ENCODE results near the gene ARHGAP27.
A peak's percentile ranks its signal among the peaks of the same experiment; 100 is the strongest.

Gene ARHGAP27

GRCh38 chr17:45403906-45404490 is 28.7 kb downstream of the ARHGAP27 start:
- Histone ChIP-seq H3K4me1 (no peaks in the 10 kb centered on the region), H3K27me3 (ENCODE audit: low read depth) (no peaks in the 10 kb centered on the region), H3K4me3 (no peak overlapping the region), H3K36me3 (replicated peaks) (no peaks in the 10 kb centered on the region), H3K9me3 (no peaks in the 10 kb centered on the region)
- DNase-seq (ENCODE audit: low spot score in 2 of 2): no peak
- in situ Hi-C loops (cut with MboI; ENCODE audit: low sequenced_read_pairs): no loop called here

- DNase-seq (ENCODE audit: low spot score in 2 of 2): no peak
- no peak overlapping the region for H3K4me3 ChIP-seq
- no peaks in the 10 kb centered on the region for H3K4me1 ChIP-seq
- no peaks in the 10 kb centered on the region for H3K9me3 ChIP-seq
- no peaks in the 10 kb centered on the region for H3K36me3 ChIP-seq (replicated peaks)
- H3K27me3 ChIP-seq (ENCODE audit: low read depth): no peaks in the 10 kb centered on the region
- in situ Hi-C loops (cut with MboI; ENCODE audit: low sequenced_read_pairs): no loop called here
Observed at GRCh38 chr17:45402916-45403315, 29.8 kb downstream of the ARHGAP27 start.

- H3K9me3 ChIP-seq: no peaks in the 10 kb centered on the region
- in situ Hi-C loops (cut with MboI; ENCODE audit: low sequenced_read_pairs): no loop called here
- H3K4me3 ChIP-seq: no peak overlapping the region
- no peak for DNase-seq (ENCODE audit: low spot score in 2 of 2)
- no peaks in the 10 kb centered on the region for H3K36me3 ChIP-seq (replicated peaks)
- no peaks in the 10 kb centered on the region for H3K27me3 ChIP-seq (ENCODE audit: low read depth)
- H3K4me1 ChIP-seq: no peaks in the 10 kb centered on the region
Observed at GRCh38 chr17:45398800-45399199, 33.9 kb downstream of the ARHGAP27 start.

- Histone ChIP-seq H3K27me3 (ENCODE audit: low read depth) (no peaks in the 10 kb centered on the region), H3K9me3 (no peaks in the 10 kb centered on the region), H3K36me3 (replicated peaks) (no peaks in the 10 kb centered on the region), H3K4me3 (no peak overlapping the region), H3K4me1 (no peaks in the 10 kb centered on the region)
- DNase-seq (ENCODE audit: low spot score in 2 of 2): no peak
- in situ Hi-C loops (cut with MboI; ENCODE audit: low sequenced_read_pairs): no loop called here
Observed at GRCh38 chr17:45397796-45398195, 34.9 kb downstream of the ARHGAP27 start.

- no peaks in the 10 kb centered on the region for H3K27me3 ChIP-seq (ENCODE audit: low read depth)
- no peaks in the 10 kb centered on the region for H3K36me3 ChIP-seq (replicated peaks)
- in situ Hi-C loops (cut with MboI; ENCODE audit: low sequenced_read_pairs): no loop called here
- H3K9me3 ChIP-seq: no peaks in the 10 kb centered on the region
- no peak for DNase-seq (ENCODE audit: low spot score in 2 of 2)
- no peaks in the 10 kb centered on the region for H3K4me1 ChIP-seq
- no peak overlapping the region for H3K4me3 ChIP-seq
Observed at GRCh38 chr17:45396496-45397205, 36.0 kb downstream of the ARHGAP27 start.

- Histone ChIP-seq H3K4me1 (no peaks in the 10 kb centered on the region), H3K9me3 (no peaks in the 10 kb centered on the region), H3K4me3 (no peak overlapping the region), H3K27me3 (ENCODE audit: low read depth) (no peaks in the 10 kb centered on the region), H3K36me3 (replicated peaks) (no peaks in the 10 kb centered on the region)
- DNase-seq (ENCODE audit: low spot score in 2 of 2): no peak
- in situ Hi-C loops (cut with MboI; ENCODE audit: low sequenced_read_pairs): no loop called here
Observed at GRCh38 chr17:45395569-45396415, 36.9 kb downstream of the ARHGAP27 start.

- H3K4me3 ChIP-seq: no peak overlapping the region
- H3K36me3 ChIP-seq (replicated peaks): no peaks in the 10 kb centered on the region
- peak; percentile 62 to 85 for DNase-seq (ENCODE audit: low spot score in 2 of 2)
- no peaks in the 10 kb centered on the region; the same call in 1 of the 2 replicates for H3K27me3 ChIP-seq (ENCODE audit: low read depth)
- in situ Hi-C loops (cut with MboI; ENCODE audit: low sequenced_read_pairs): no loop called here
- H3K4me1 ChIP-seq: no peaks in the 10 kb centered on the region
- no peaks in the 10 kb centered on the region for H3K9me3 ChIP-seq
Observed at GRCh38 chr17:45394913-45395568, 37.6 kb downstream of the ARHGAP27 start.

- in situ Hi-C loops (cut with MboI; ENCODE audit: low sequenced_read_pairs): no loop called here
- no peaks in the 10 kb centered on the region for H3K36me3 ChIP-seq (replicated peaks)
- no peaks in the 10 kb centered on the region for H3K4me1 ChIP-seq
- no peaks in the 10 kb centered on the region for H3K9me3 ChIP-seq
- no peak for DNase-seq (ENCODE audit: low spot score in 2 of 2)
- H3K27me3 ChIP-seq (ENCODE audit: low read depth): peaks cover 4% of the 10 kb centered on the region
- H3K4me3 ChIP-seq: no peak overlapping the region
Observed at GRCh38 chr17:45394564-45394912, 38.1 kb downstream of the ARHGAP27 start.

GRCh38 chr17:45394091-45394490 is 38.6 kb downstream of the ARHGAP27 start:
- Histone ChIP-seq H3K4me1 (no peaks in the 10 kb centered on the region), H3K27me3 (ENCODE audit: low read depth) (peaks cover 6% of the 10 kb centered on the region), H3K9me3 (no peaks in the 10 kb centered on the region), H3K4me3 (no peak overlapping the region), H3K36me3 (replicated peaks) (no peaks in the 10 kb centered on the region)
- DNase-seq (ENCODE audit: low spot score in 2 of 2): no peak
- in situ Hi-C loops (cut with MboI; ENCODE audit: low sequenced_read_pairs): no loop called here

- Histone ChIP-seq H3K4me3 (no peak overlapping the region), H3K9me3 (no peaks in the 10 kb centered on the region), H3K27me3 (ENCODE audit: low read depth) (peaks cover 8% of the 10 kb centered on the region), H3K36me3 (replicated peaks) (no peaks in the 10 kb centered on the region), H3K4me1 (no peaks in the 10 kb centered on the region)
- in situ Hi-C loops (cut with MboI; ENCODE audit: low sequenced_read_pairs): no loop called here
- no peak for DNase-seq (ENCODE audit: low spot score in 2 of 2)
Observed at GRCh38 chr17:45393411-45393810, 39.3 kb downstream of the ARHGAP27 start.

- Histone ChIP-seq H3K27me3 (ENCODE audit: low read depth) (peaks cover 9% of the 10 kb centered on the region), H3K4me3 (no peak overlapping the region), H3K36me3 (replicated peaks) (no peaks in the 10 kb centered on the region), H3K9me3 (no peaks in the 10 kb centered on the region), H3K4me1 (no peaks in the 10 kb centered on the region)
- in situ Hi-C loops (cut with MboI; ENCODE audit: low sequenced_read_pairs): no loop called here
- no peak for DNase-seq (ENCODE audit: low spot score in 2 of 2)
Observed at GRCh38 chr17:45391918-45392317, 40.8 kb downstream of the ARHGAP27 start.

GRCh38 chr17:45391291-45391690 is 41.4 kb downstream of the ARHGAP27 start:
- H3K4me1 ChIP-seq: no peaks in the 10 kb centered on the region
- in situ Hi-C loops (cut with MboI; ENCODE audit: low sequenced_read_pairs): no loop called here
- DNase-seq (ENCODE audit: low spot score in 2 of 2): no peak

GRCh38 chr17:45389354-45389753 is 43.3 kb downstream of the ARHGAP27 start:
- no peaks in the 10 kb centered on the region for H3K9me3 ChIP-seq
- H3K4me1 ChIP-seq: no peaks in the 10 kb centered on the region
- in situ Hi-C loops (cut with MboI; ENCODE audit: low sequenced_read_pairs): loop anchor here (5.0 kb wide), 1 partner anchor 172 kb away; no protein-coding TSS in a partner anchor
- H3K36me3 ChIP-seq (replicated peaks): no peaks in the 10 kb centered on the region
- peaks cover 9% of the 10 kb centered on the region for H3K27me3 ChIP-seq (ENCODE audit: low read depth)
- DNase-seq (ENCODE audit: low spot score in 2 of 2): no peak
- H3K4me3 ChIP-seq: no peak overlapping the region

More at GRCh38 chr17:45391291-45391690, 41.4 kb downstream of the ARHGAP27 start:
- H3K36me3 ChIP-seq (replicated peaks): no peaks in the 10 kb centered on the region
- no peak overlapping the region for H3K4me3 ChIP-seq
- peaks cover 9% of the 10 kb centered on the region for H3K27me3 ChIP-seq (ENCODE audit: low read depth)
- no peaks in the 10 kb centered on the region for H3K9me3 ChIP-seq
